Neuronal stem cell (in vitro differentiated cells): Measurements from ENCODE around the gene IRF8.

Experiments
- DNase-seq: peaks from one replicate; pipeline ENCODE4 v3.0.0-alpha.2; 2013; ENCODE audit warnings: low spot score
- H2AFZ ChIP-seq: one replicate; pipeline ENCODE4 v1.6.1; 2013; ENCODE audit warnings: mild to moderate bottlenecking, low read length, inconsistent platforms
- H2AK5ac ChIP-seq: 2 replicates; pipeline ENCODE4 v1.6.1; 2013; ENCODE audit warnings: low read depth, mild to moderate bottlenecking, inconsistent platforms, low read length, moderate library complexity, mixed read lengths
- H2BK120ac ChIP-seq: 2 replicates; pipeline ENCODE4 v1.6.1; 2013; ENCODE audit warnings: low read depth, mild to moderate bottlenecking, inconsistent platforms, low read length, moderate library complexity, mixed read lengths
- H2BK12ac ChIP-seq: one replicate; pipeline ENCODE4 v1.6.1; 2013; ENCODE audit warnings: low read length, inconsistent platforms
- H2BK15ac ChIP-seq: 2 replicates; pipeline ENCODE4 v1.6.1; 2013; ENCODE audit warnings: mild to moderate bottlenecking, low read length, inconsistent platforms, mixed read lengths
- H2BK5ac ChIP-seq: one replicate; pipeline ENCODE4 v1.6.1; 2013; ENCODE audit warnings: inconsistent platforms, mild to moderate bottlenecking, low read length, moderate library complexity
- H3K14ac ChIP-seq: one replicate; pipeline ENCODE4 v1.6.1; 2013; ENCODE audit warnings: low read length, inconsistent platforms
- H3K18ac ChIP-seq: 2 replicates; pipeline ENCODE4 v1.6.1; 2013; ENCODE audit warnings: low read length, inconsistent platforms
- H3K23ac ChIP-seq: 2 replicates; pipeline ENCODE4 v1.6.1; 2013; ENCODE audit warnings: low read depth, mild to moderate bottlenecking, mixed read lengths, low read length, inconsistent platforms; ENCODE audit not compliant: poor library complexity
- H3K27ac ChIP-seq: replicated peaks from 3 replicates; pipeline ENCODE4 v1.5.1; 2013; ENCODE audit warnings: low read length, inconsistent platforms
- H3K27me3 ChIP-seq, 3 experiments: 2 replicates each; pipeline ENCODE4 v1.6.1; 2013; ENCODE audit warnings: low read length in 3 of 3, mild to moderate bottlenecking in 2 of 3, inconsistent platforms in 1 of 3, low read depth in 1 of 3, mixed read lengths in 1 of 3, moderate library complexity in 1 of 3; ENCODE audit not compliant: control insufficient read depth in 3 of 3, insufficient read depth in 3 of 3
- H3K36me3 ChIP-seq, 2 donors: replicated peaks in 1 of 2; 2 replicates each; pipeline ENCODE4 v1.6.1; 2013; ENCODE audit warnings: low read length in 2 of 2; ENCODE audit not compliant: control insufficient read depth in 2 of 2, insufficient read depth in 2 of 2
- H3K4ac ChIP-seq: 2 replicates; pipeline ENCODE4 v1.6.1; 2013; ENCODE audit warnings: inconsistent platforms, mild to moderate bottlenecking, low read length, moderate library complexity
- H3K4me1 ChIP-seq, 2 donors: 1 replicate in 1 of 2; 2 replicates in 1 of 2; pipeline ENCODE4 v1.6.1; 2013; ENCODE audit warnings: low read length in 2 of 2, low read depth in 1 of 2; ENCODE audit not compliant: control insufficient read depth in 2 of 2, insufficient read depth in 1 of 2
- H3K4me2 ChIP-seq: one replicate; pipeline ENCODE4 v1.6.1; 2013; ENCODE audit warnings: mild to moderate bottlenecking, low read length, inconsistent platforms; ENCODE audit not compliant: insufficient read depth, poor library complexity, severe bottlenecking
- H3K4me3 ChIP-seq, 2 donors: 2 replicates each; pipeline ENCODE4 v1.5.1; 2013; ENCODE audit warnings: low read length in 2 of 2, mild to moderate bottlenecking in 2 of 2, inconsistent platforms in 1 of 2, moderate library complexity in 1 of 2
- H3K79me1 ChIP-seq: one replicate; pipeline ENCODE4 v1.6.1; 2013; ENCODE audit warnings: low read depth, mild to moderate bottlenecking, inconsistent platforms, low read length, moderate library complexity
- H3K9ac ChIP-seq: one replicate; pipeline ENCODE4 v1.6.1; 2013; ENCODE audit warnings: mild to moderate bottlenecking, low read depth, low read length, inconsistent platforms; ENCODE audit not compliant: poor library complexity
- H3K9me3 ChIP-seq, 2 donors: replicated peaks in 1 of 2; 2 replicates each; pipeline versions ENCODE3 to v1.6.1; 2013; ENCODE audit warnings: low read length in 2 of 2, mild to moderate bottlenecking in 2 of 2, inconsistent platforms in 1 of 2, low read depth in 1 of 2, mixed read lengths in 1 of 2, moderate library complexity in 1 of 2; ENCODE audit not compliant: control insufficient read depth in 2 of 2, insufficient read depth in 1 of 2
- H4K8ac ChIP-seq: one replicate; pipeline ENCODE4 v1.6.1; 2013; ENCODE audit warnings: low read depth, mild to moderate bottlenecking, inconsistent platforms, low read length, moderate library complexity
- H4K91ac ChIP-seq: one replicate; pipeline ENCODE4 v1.6.1; 2013; ENCODE audit warnings: low read length, low read depth, mild to moderate bottlenecking, inconsistent platforms; ENCODE audit not compliant: poor library complexity
- WGBS, 2 donors: extraction: QIAGEN DNeasy Blood & Tissue Kit; methylation state at CpG; one replicate each; pipeline ENCODE4 v1.1.7; 2013; ENCODE audit warnings: missing lambda C conversion rate in 2 of 2, mixed read lengths in 1 of 2; ENCODE audit not compliant: insufficient read length in 2 of 2, insufficient replicate concordance in 1 of 2; ENCODE audit errors: extremely low coverage in 2 of 2; 5-methylcytosine and 5-hydroxymethylcytosine counted together

IRF8 gene

DNA sequence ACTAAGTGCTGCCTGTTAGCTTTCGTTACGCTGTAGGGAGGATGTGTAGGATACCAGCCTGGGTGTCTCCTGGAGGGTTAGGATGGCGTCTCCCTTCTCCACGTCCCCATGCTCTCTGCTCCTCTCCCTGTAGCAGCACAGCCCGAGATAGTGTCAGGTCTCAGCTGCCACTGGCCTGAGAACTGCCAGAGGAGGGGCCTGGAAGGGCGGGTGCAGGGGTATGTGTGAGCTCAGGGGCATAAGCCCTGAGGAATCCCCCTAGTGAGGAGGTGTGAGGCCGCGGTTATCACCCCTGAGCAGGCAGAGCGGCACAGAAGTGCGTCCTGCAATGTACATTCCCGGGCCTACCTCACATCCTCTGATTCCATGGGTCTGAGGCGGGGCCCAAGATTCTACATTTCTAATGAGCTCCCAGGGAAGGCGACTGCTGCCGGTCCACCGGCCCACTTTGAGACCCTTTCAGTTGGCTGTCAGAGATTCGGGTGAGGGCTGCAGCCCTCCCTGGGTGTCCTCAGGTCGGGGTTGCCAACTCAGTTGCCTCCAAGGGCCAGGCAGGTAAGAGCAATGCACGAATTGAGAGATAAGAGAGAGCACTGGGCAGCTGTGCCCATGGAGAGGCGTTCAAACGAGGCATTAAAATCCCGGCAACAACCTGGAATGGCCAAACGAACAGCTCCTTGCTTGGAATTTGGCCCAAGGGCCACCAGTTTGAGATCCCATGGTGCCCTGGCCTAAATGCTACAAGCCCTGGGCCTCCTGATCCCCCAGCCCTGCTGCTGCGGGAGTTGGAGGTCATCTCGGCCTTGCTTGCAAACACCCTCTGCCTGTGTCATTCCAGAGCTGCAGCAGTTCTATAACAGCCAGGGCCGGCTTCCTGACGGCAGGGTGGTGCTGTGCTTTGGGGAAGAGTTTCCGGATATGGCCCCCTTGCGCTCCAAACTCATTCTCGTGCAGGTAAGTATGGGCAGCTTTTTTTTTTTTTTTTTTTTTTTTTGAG, 20.6 kb downstream of the IRF8 start:
- WGBS, 2 donors, result no CpG with 5 or more reads among the region's 29 CpGs
- no peak overlapping the region for H2BK5ac ChIP-seq

DNA sequence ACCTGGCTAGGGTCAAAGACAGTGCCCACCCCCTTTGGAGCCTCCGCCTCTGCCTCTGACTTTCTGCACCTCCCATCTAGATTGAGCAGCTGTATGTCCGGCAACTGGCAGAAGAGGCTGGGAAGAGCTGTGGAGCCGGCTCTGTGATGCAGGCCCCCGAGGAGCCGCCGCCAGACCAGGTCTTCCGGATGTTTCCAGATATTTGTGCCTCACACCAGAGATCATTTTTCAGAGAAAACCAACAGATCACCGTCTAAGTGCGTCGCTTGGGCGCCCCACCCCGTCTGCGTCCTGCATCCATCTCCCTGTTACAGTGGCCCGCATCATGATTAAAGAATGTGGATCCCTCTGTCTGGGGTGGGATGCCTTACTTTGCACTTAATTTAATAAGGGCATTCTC, 22.1 kb downstream of the IRF8 start:
- Histone ChIP-seq H2AFZ (no peak overlapping the region), H2AK5ac (no peak overlapping the region), H3K27me3 (peaks cover 0 to 59% (median 0%) of the 10 kb centered on the region in 3 experiments), H2BK15ac (no peak overlapping the region), H3K27ac (no peak overlapping the region), H3K4ac (no peak overlapping the region), H3K4me1 (no peaks in the 10 kb centered on the region), H2BK120ac (no peak overlapping the region), H3K4me3 (no peak overlapping the region), H3K23ac (no peak overlapping the region), H2BK5ac (no peak overlapping the region), H3K4me2 (no peak overlapping the region), H4K91ac (no peak overlapping the region), H3K14ac (no peak overlapping the region), H4K8ac (no peak overlapping the region), H3K18ac (no peak overlapping the region), H3K9ac (no peak overlapping the region), H3K79me1 (no peaks in the 10 kb centered on the region), H3K36me3 (no peaks in the 10 kb centered on the region), H3K9me3 (no peaks in the 10 kb centered on the region), H2BK12ac (no peak overlapping the region)
- no CpG with 5 or more reads among the region's 14 CpGs for WGBS, 2 donors
- DNase-seq, result no peak

More for the DNA sequence above, 20.6 kb downstream of the IRF8 start:
- H2BK12ac ChIP-seq, result no peak overlapping the region
- H4K8ac ChIP-seq, result no peak overlapping the region
- no peak overlapping the region for H3K4me2 ChIP-seq
- no peak overlapping the region for H2AK5ac ChIP-seq
- no peak overlapping the region for H3K9ac ChIP-seq
- no peak overlapping the region for H3K14ac ChIP-seq
- no peak overlapping the region for H2AFZ ChIP-seq
- no peak overlapping the region for H2BK120ac ChIP-seq
- no peaks in the 10 kb centered on the region for H3K36me3 ChIP-seq
- no peak for DNase-seq
- H3K79me1 ChIP-seq, result no peaks in the 10 kb centered on the region
- H3K23ac ChIP-seq, result no peak overlapping the region
- H3K18ac ChIP-seq, result peak overlapping the region; percentile 4
- peaks cover 0 to 57% (median 0%) of the 10 kb centered on the region in 3 experiments for H3K27me3 ChIP-seq
- no peak overlapping the region for H3K4ac ChIP-seq
- no peak overlapping the region for H3K27ac ChIP-seq
- no peaks in the 10 kb centered on the region for H3K9me3 ChIP-seq
- no peak overlapping the region for H2BK15ac ChIP-seq
- no peaks in the 10 kb centered on the region for H3K4me1 ChIP-seq
- no peak overlapping the region for H3K4me3 ChIP-seq
- no peak overlapping the region for H4K91ac ChIP-seq

DNA sequence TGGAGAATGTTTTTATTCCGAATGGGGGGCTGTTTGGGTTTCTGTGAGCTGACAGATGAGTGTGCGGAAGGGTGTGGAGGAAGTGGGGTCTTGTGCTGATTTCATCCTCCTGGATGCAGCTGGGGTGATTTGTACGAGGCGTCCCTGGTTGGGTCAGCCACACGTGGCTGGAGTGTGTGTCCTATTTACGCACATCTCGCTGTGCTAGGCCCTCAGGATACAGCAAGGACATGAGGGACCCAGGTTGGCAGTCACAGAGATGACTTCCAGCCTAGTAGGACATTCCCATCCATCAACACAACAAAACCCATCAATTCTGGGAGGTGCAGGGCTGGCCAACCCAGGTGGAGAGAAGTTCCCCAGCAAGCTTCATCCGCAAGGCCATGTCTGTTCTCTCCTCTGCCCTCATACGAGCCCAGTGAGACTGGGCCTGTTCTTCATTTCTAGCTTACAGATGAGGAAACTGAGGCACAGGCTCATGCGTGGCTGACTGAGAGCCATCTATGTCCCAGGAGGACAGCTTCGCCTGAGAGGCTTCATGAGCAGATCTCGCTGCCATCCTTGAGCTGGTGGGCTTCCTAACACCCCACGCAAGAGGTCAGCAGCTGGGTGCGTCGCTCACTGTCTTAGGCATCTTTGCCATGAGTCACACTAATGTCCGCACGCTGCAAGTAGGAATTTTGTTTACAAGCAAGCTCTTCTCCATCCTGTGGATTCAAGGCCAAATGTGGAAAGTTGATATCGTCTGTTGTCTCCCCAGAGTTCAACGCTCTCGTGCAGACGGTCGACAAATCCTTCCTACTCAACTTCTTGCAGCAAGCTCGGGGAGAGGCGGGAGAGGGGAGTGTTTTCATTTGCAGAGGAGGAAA, 24.4 kb downstream of the IRF8 start:
- no peak overlapping the region for H4K8ac ChIP-seq
- H3K4me1 ChIP-seq, result peaks cover 0 to 10% of the 10 kb centered on the region in 2 donors
- no peak for DNase-seq
- no peaks in the 10 kb centered on the region for H3K36me3 ChIP-seq
- H3K14ac ChIP-seq, result no peak overlapping the region
- H3K23ac ChIP-seq, result no peak overlapping the region
- no peak overlapping the region for H2BK120ac ChIP-seq
- no peak overlapping the region for H2AFZ ChIP-seq
- no CpG with 5 or more reads among the region's 24 CpGs for WGBS, 2 donors
- no peak overlapping the region for H3K9ac ChIP-seq
- no peak overlapping the region for H3K4me2 ChIP-seq
- no peak overlapping the region for H2AK5ac ChIP-seq
- no peaks in the 10 kb centered on the region for H3K9me3 ChIP-seq
- H3K4ac ChIP-seq, result no peak overlapping the region
- no peak overlapping the region for H2BK12ac ChIP-seq
- H3K27me3 ChIP-seq, result peaks cover 0 to 67% (median 0%) of the 10 kb centered on the region in 3 experiments
- no peak overlapping the region for H2BK15ac ChIP-seq
- H3K18ac ChIP-seq, result peak overlapping the region; percentile 21
- no peak overlapping the region for H2BK5ac ChIP-seq
- H3K79me1 ChIP-seq, result no peaks in the 10 kb centered on the region
- H3K4me3 ChIP-seq, result peak overlapping the region in 1 of 2 donors; percentile 6
- H3K27ac ChIP-seq, result no peak overlapping the region
- H4K91ac ChIP-seq, result no peak overlapping the region

DNA sequence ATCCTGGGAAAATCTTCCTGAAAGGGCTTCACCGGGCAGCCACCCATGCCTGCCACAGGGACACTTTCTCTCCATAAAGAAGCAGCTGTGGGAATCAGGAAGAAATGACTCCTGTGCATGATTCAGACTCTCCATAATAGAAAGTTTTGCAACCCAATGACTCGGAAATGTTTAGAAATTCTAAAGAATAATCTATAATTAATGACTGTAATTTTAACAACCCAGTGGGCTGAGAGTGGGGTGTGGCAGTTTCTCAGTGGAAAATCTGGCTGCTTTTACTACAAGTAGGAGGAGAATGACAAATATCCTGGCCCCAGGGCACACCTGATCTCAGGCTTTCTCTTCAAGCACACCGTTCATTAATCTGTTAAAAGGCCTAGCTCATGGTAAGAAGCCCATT, 25.7 kb downstream of the IRF8 start:
- Histone ChIP-seq H3K36me3 (no peaks in the 10 kb centered on the region), H3K27ac (no peak overlapping the region), H4K8ac (no peak overlapping the region), H3K27me3 (peaks cover 0 to 58% (median 0%) of the 10 kb centered on the region in 3 experiments), H3K14ac (no peak overlapping the region), H2BK15ac (no peak overlapping the region), H4K91ac (no peak overlapping the region), H3K4me1 (peaks cover 0 to 15% of the 10 kb centered on the region in 2 donors), H2AFZ (no peak overlapping the region), H2BK120ac (no peak overlapping the region), H3K4me3 (no peak overlapping the region), H3K18ac (no peak overlapping the region), H3K23ac (no peak overlapping the region), H3K9me3 (no peaks in the 10 kb centered on the region), H3K4me2 (no peak overlapping the region), H2BK5ac (no peak overlapping the region), H3K9ac (no peak overlapping the region), H2BK12ac (no peak overlapping the region), H3K4ac (no peak overlapping the region), H2AK5ac (no peak overlapping the region), H3K79me1 (no peaks in the 10 kb centered on the region)
- no peak for DNase-seq
- WGBS, 2 donors, result no CpG with 5 or more reads among the region's 3 CpGs
